ENCODE measurements around the gene SFPQ. TPM values are rescaled to one million over a fixed set of nuclear protein-coding genes. Genes with fewer than 3 reads are reported as not detected.

The SFPQ gene
- total RNA-seq, 4 donors from 2014 or later, result 182 to 432 (median 259) TPM

Small RNAs within 50 kb of the gene (small RNA-seq; reads per million reads assigned to genes)
- not detected for gene RF00019

Other genes with a start within 250 kb of the SFPQ start
- 10 to 100 TPM; 31.5 to 61.0 (median 48.8) TPM for gene TMEM35B, start 207.8 kb downstream of the SFPQ start, total RNA-seq
- gene ZMYM6, start 161.2 kb downstream of the SFPQ start, total RNA-seq, result 10 to 100 TPM in 3 of 4 donors, 1 to 10 TPM in 1; 8.0 to 21.4 (median 12.8) TPM
- gene ZMYM1, start 113.8 kb downstream of the SFPQ start, total RNA-seq, result 10 to 100 TPM in 1 of 4 donors, 1 to 10 TPM in 3; 3.7 to 23.3 (median 6.9) TPM
- 10 to 100 TPM; 31.7 to 38.3 (median 33.9) TPM for gene ZMYM4, start 75.6 kb upstream of the SFPQ start, total RNA-seq